SK-N-SH (cell line): Measurements from ENCODE around the gene SMKR1. TPM values are rescaled to one million over a fixed set of nuclear protein-coding genes. Genes with fewer than 3 reads are reported as not detected.

Source experiments
- CTCF ChIA-PET: fragments of 300-600, 350-600 bp; formaldehyde crosslinking; extraction: SDS; loops from one replicate; lab custom pipeline; 2021; lab: Yijun Ruan, JAX
- POLR2A ChIA-PET: fragments of 350-600 bp; sonication (Branson Sonifier 250); formaldehyde crosslinking; extraction: SDS; loops from one replicate; lab custom pipeline; 2020; ENCODE audit warnings: antibody characterized with exemption, inconsistent platforms; lab: Yijun Ruan, JAX
- DNase-seq: peaks from one replicate; pipeline ENCODE4 v3.0.0; 2012
- H2AFZ ChIP-seq: fragments of 200-600 bp; sonication (generic); 2 replicates; pipeline ENCODE4 v1.8.1; 2016; ENCODE audit warnings: antibody characterized with exemption, mild to moderate bottlenecking, low read depth
- H3F3A ChIP-seq: fragments of 200-600 bp; sonication (generic); replicated peaks from 2 replicates; pipeline ENCODE3; 2016; ENCODE audit warnings: antibody characterized with exemption, mild to moderate bottlenecking; ENCODE audit not compliant: insufficient read depth
- H3K27ac ChIP-seq, 2 experiments: fragments of 200-500 bp in 1 of 2; fragments of 200-600 bp in 1 of 2; sonication (Bioruptor generic) in 1 of 2; sonication (generic), shearing (Covaris generic) in 1 of 2; 2 replicates each; pipeline versions ENCODE4 v1.5.1 to v1.6.1; 2014 to 2016; ENCODE audit warnings: low read depth in 2 of 2, inconsistent platforms in 1 of 2, low read length in 1 of 2, mild to moderate bottlenecking in 1 of 2, mixed read lengths in 1 of 2
- H3K27me3 ChIP-seq: fragments of 200-600 bp; sonication (generic), shearing (Covaris generic); 2 replicates; pipeline ENCODE4 v1.6.1; 2016; ENCODE audit warnings: mixed run types; ENCODE audit not compliant: insufficient read depth
- H3K36me3 ChIP-seq, 2 experiments: fragments of 200-500 bp in 1 of 2; fragments of 200-600 bp in 1 of 2; sonication (Bioruptor generic) in 1 of 2; sonication (generic) in 1 of 2; replicated peaks in 1 of 2; 2 replicates each; pipeline versions ENCODE3 to v1.5.1; 2014 to 2016; ENCODE audit warnings: low read length in 1 of 2, mild to moderate bottlenecking in 1 of 2; ENCODE audit not compliant: insufficient read depth in 2 of 2, control insufficient read depth in 1 of 2
- H3K4me1 ChIP-seq, 2 experiments: fragments of 200-500 bp in 1 of 2; fragments of 200-600 bp in 1 of 2; sonication (Bioruptor generic) in 1 of 2; sonication (generic), shearing (Covaris generic) in 1 of 2; 2 replicates each; pipeline versions ENCODE4 v1.5.1 to v1.6.1; 2014 to 2016; ENCODE audit warnings: low read depth in 1 of 2, low read length in 1 of 2, mixed run types in 1 of 2; ENCODE audit not compliant: insufficient read depth in 2 of 2, control insufficient read depth in 1 of 2
- H3K4me2 ChIP-seq: fragments of 200-600 bp; sonication (generic), shearing (Covaris generic); 2 replicates; pipeline ENCODE4 v1.6.1; 2017; ENCODE audit warnings: mixed run types
- H3K4me3 ChIP-seq, 2 experiments: fragments of 200-500 bp in 1 of 2; fragments of 200-600 bp in 1 of 2; sonication (Bioruptor generic) in 1 of 2; sonication (generic), shearing (Covaris generic) in 1 of 2; 2 replicates each; pipeline versions ENCODE4 v1.5.1 to v1.8.1; 2014 to 2016; ENCODE audit warnings: low read depth in 2 of 2, inconsistent platforms in 1 of 2, low read length in 1 of 2, mild to moderate bottlenecking in 1 of 2, mixed read lengths in 1 of 2, moderate library complexity in 1 of 2
- H3K79me2 ChIP-seq: fragments of 200-600 bp; sonication (generic); 2 replicates; pipeline ENCODE4 v1.8.1; 2017; ENCODE audit warnings: mild to moderate bottlenecking; ENCODE audit not compliant: insufficient read depth
- H3K9ac ChIP-seq: fragments of 200-600 bp; sonication (generic); 2 replicates; pipeline ENCODE4 v1.6.1; 2017; ENCODE audit warnings: mixed run types
- H3K9me2 ChIP-seq: fragments of 200-600 bp; sonication (generic); 2 replicates; pipeline ENCODE4 v1.6.1; 2017; ENCODE audit warnings: mixed run types
- H3K9me3 ChIP-seq: fragments of 200-600 bp; sonication (generic); 2 replicates; pipeline ENCODE4 v1.6.1; 2017; ENCODE audit warnings: mixed run types, mild to moderate bottlenecking, moderate library complexity
- H4K20me1 ChIP-seq: fragments of 200-600 bp; sonication (generic); 2 replicates; pipeline ENCODE4 v1.6.1; 2017; ENCODE audit warnings: mild to moderate bottlenecking, mixed run types; ENCODE audit not compliant: insufficient read depth
- CHD2 ChIP-seq: fragments of 150-350 bp; IDR thresholded peaks from 2 replicates; pipeline ENCODE4 v1.6.1; 2018; ENCODE audit warnings: low read length; ENCODE audit not compliant: partially characterized antibody
- CTCF ChIP-seq: fragments of 200-600 bp; sonication (generic); IDR thresholded peaks from 2 replicates; pipeline ENCODE4 v1.6.1; 2017; ENCODE audit warnings: antibody characterized with exemption, mild to moderate bottlenecking, moderate library complexity
- EZH2phosphoT487 ChIP-seq: fragments of 200-600 bp; sonication (generic); IDR thresholded peaks from 2 replicates; pipeline ENCODE4 v1.6.1; 2017; ENCODE audit warnings: low read depth, mixed run types, mild to moderate bottlenecking, antibody characterized with exemption, moderate library complexity, borderline replicate concordance
- FOXM1 ChIP-seq: IDR thresholded peaks from 2 replicates; pipeline ENCODE4 v1.4.0; 2012; ENCODE audit warnings: low read depth, mild to moderate bottlenecking
- GABPA ChIP-seq: IDR thresholded peaks from 2 replicates; pipeline ENCODE4 v1.4.0; 2012; ENCODE audit warnings: low read depth, mild to moderate bottlenecking
- GATA2 ChIP-seq: sonication (generic); formaldehyde crosslinking; IDR thresholded peaks from 2 replicates; pipeline ENCODE4 v1.5.0; 2020; ENCODE audit warnings: mild to moderate bottlenecking, missing genetic modification reagents
- MAX ChIP-seq: IDR thresholded peaks from 2 replicates; pipeline ENCODE4 v1.4.0; 2012; ENCODE audit warnings: low read depth
- MEF2A ChIP-seq: IDR thresholded peaks from 2 replicates; pipeline ENCODE4 v1.4.0; 2012; ENCODE audit warnings: low read depth, borderline replicate concordance
- NFIC ChIP-seq: IDR thresholded peaks from 2 replicates; pipeline ENCODE4 v1.4.0; 2012; ENCODE audit warnings: borderline replicate concordance
- PBX3 ChIP-seq: IDR thresholded peaks from 2 replicates; pipeline ENCODE4; 2012
- RAD21 ChIP-seq: IDR thresholded peaks from 2 replicates; pipeline ENCODE4 v1.6.1; 2012; ENCODE audit warnings: mild to moderate bottlenecking, low read length
- RCOR1 ChIP-seq: fragments of 150-350 bp; IDR thresholded peaks from 2 replicates; pipeline ENCODE4 v1.6.1; 2017; ENCODE audit warnings: antibody characterized with exemption, low read length
- TAF1 ChIP-seq: IDR thresholded peaks from 2 replicates; pipeline ENCODE4 v1.6.1; 2012; ENCODE audit warnings: low read depth, mild to moderate bottlenecking, low read length, moderate library complexity, borderline replicate concordance
- TCF12 ChIP-seq: IDR thresholded peaks from 2 replicates; pipeline ENCODE4 v1.4.0; 2012
- USF1 ChIP-seq: IDR thresholded peaks from 2 replicates; pipeline ENCODE4 v1.4.0; 2012; ENCODE audit warnings: low read depth, borderline replicate concordance
- WGBS: methylation state at CpG from one replicate; pipeline ENCODE4 v1.1.6; 2017; ENCODE audit warnings: low lambda C conversion rate; 5-methylcytosine and 5-hydroxymethylcytosine counted together
- polyA plus RNA-seq, 3 experiments: library from polyadenylated mRNA; depleted of rRNA; stranded (reverse); fragments of >200 nt; gene quantifications; 2 replicates each; pipeline ENCODE4 v1.2.3, GENCODE V29; 2012

Gene SMKR1
- polyA plus RNA-seq, 1 of the 3 experiments (the other 2 are of a cell fraction) = 8.1 TPM

GRCh38 chr7:129556607-129557133, 54.3 kb downstream of the SMKR1 start:
- 62% methylated on average over 8 of the region's 8 CpGs for WGBS
- H3K9ac ChIP-seq = no peak overlapping the region
- ChIA-PET POLR2A (no interaction called here), CTCF (no interaction called here)
- no peaks in the 10 kb centered on the region for H3K9me2 ChIP-seq
- no peaks in the 10 kb centered on the region for H3K79me2 ChIP-seq
- H3K27me3 ChIP-seq = no peaks in the 10 kb centered on the region
- TF ChIP-seq MAX (no peak), NFIC (no peak), GATA2 (CRISPR knock-in tag) (no peak), PBX3 (no peak), MEF2A (no peak), RAD21 (no peak), CTCF (no peak), TCF12 (no peak), EZH2phosphoT487 (no peak), TAF1 (no peak), USF1 (no peak), GABPA (no peak), RCOR1 (no peak), CHD2 (no peak), FOXM1 (no peak)
- no peak overlapping the region for H3K27ac ChIP-seq
- no peaks in the 10 kb centered on the region for H4K20me1 ChIP-seq
- H3K9me3 ChIP-seq = no peaks in the 10 kb centered on the region
- H3K4me1 ChIP-seq = no peaks in the 10 kb centered on the region; a peak in 1 of 4 replicates
- no peak for DNase-seq
- no peaks in the 10 kb centered on the region for H3K36me3 ChIP-seq
- no peak overlapping the region for H3K4me2 ChIP-seq
- H3F3A ChIP-seq = no peaks in the 10 kb centered on the region
- peak overlapping the region; percentile 54; the same call in 1 of the 2 replicates for H2AFZ ChIP-seq
- no peak overlapping the region for H3K4me3 ChIP-seq
